Muscle layer of colon (tissue), 2 donors: ENCODE data around the gene NOL9.
A peak's percentile ranks its signal among the peaks of the same experiment; 100 is the strongest.

Experiments
- H3K27ac ChIP-seq: one replicate; pipeline ENCODE4 v1.7.0; 2013; ENCODE audit warnings: low read depth, mild to moderate bottlenecking, low read length, moderate library complexity
- H3K27me3 ChIP-seq, 2 donors: one replicate each; pipeline ENCODE4 v1.7.0; 2013; ENCODE audit warnings: low read length in 2 of 2, mild to moderate bottlenecking in 2 of 2; ENCODE audit not compliant: insufficient read depth in 2 of 2, control insufficient read depth in 1 of 2
- H3K36me3 ChIP-seq: one replicate; pipeline ENCODE4 v1.7.0; 2013; ENCODE audit warnings: mild to moderate bottlenecking, low read length; ENCODE audit not compliant: insufficient read depth
- H3K4me1 ChIP-seq: one replicate; pipeline ENCODE4 v1.7.0; 2013; ENCODE audit warnings: mild to moderate bottlenecking, low read length; ENCODE audit not compliant: insufficient read depth
- H3K4me3 ChIP-seq, 2 donors: one replicate each; pipeline ENCODE4 v1.7.0; 2013; ENCODE audit warnings: low read length in 2 of 2, low read depth in 1 of 2, mild to moderate bottlenecking in 1 of 2, moderate library complexity in 1 of 2
- H3K9ac ChIP-seq: one replicate; pipeline ENCODE4 v1.7.0; 2013; ENCODE audit warnings: low read length
- H3K9me3 ChIP-seq: one replicate; pipeline ENCODE4 v1.7.0; 2013; ENCODE audit warnings: mild to moderate bottlenecking, low read length
- donor health status: abdominal sarcoma.
- donor health status: Adenocarcinoma of cecum.

The NOL9 gene

DNA sequence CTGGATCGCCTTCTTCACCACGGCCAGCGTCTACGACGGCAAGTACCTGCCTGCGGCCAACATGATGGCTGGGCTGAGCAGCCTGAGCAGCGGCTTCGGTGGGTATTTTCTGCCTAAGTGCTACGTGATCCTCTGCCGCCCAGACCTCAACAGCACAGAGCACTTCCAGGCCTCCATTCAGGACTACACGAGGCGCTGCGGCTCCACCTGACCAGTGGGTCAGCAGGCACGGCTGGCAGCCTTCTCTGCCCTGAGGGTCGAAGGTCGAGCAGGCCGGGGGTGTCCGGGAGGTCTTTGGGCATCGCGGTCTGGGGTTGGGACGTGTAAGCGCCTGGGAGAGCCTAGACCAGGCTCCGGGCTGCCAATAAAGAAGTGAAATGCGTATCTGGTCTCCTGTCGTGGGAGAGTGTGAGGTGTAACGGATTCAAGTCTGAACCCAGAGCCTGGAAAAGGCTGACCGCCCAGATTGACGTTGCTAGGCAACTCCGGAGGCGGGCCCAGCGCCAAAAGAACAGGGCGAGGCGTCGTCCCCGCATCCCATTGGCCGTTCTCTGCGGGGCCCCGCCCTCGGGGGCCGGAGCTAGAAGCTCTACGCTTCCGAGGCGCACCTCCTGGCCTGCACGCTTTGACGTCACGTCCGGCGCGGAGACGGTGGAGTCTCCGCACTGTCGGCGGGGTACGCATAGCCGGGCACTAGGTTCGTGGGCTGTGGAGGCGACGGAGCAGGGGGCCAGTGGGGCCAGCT, 25.2 kb upstream of the NOL9 start, which contains the start of gene ZBTB48:
ZBTB48 (plus strand) TSS at position 621 of the 745 bp plus-strand sequence. CDS start 616 bp downstream, outside the sequence.
- H3K4me1 ChIP-seq, result peaks cover 29% of the 10 kb centered on the region

DNA sequence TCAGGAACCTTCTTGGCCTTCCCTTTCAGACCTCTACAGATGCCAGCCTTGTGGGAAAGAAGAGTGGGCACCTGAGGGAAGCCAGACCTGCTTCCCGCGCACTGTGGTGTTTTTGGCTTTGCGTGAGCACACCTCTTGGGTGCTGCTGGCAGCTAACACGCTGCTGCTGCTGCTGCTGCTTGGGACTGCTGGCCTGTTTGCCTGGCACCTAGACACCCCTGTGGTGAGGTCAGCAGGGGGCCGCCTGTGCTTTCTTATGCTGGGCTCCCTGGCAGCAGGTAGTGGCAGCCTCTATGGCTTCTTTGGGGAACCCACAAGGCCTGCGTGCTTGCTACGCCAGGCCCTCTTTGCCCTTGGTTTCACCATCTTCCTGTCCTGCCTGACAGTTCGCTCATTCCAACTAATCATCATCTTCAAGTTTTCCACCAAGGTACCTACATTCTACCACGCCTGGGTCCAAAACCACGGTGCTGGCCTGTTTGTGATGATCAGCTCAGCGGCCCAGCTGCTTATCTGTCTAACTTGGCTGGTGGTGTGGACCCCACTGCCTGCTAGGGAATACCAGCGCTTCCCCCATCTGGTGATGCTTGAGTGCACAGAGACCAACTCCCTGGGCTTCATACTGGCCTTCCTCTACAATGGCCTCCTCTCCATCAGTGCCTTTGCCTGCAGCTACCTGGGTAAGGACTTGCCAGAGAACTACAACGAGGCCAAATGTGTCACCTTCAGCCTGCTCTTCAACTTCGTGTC, 24.5 kb upstream of the NOL9 start:
- no peaks in the 10 kb centered on the region for H3K27me3 ChIP-seq
- H3K27ac ChIP-seq, result peak overlapping the region; percentile 70
- peaks cover 5% of the 10 kb centered on the region for H3K36me3 ChIP-seq
- no peaks in the 10 kb centered on the region for H3K9me3 ChIP-seq
- peak overlapping the region in 1 of 2 donors; percentile 80 for H3K4me3 ChIP-seq
- H3K4me1 ChIP-seq, result peaks cover 29% of the 10 kb centered on the region
- H3K9ac ChIP-seq, result peak overlapping the region; percentile 63

More for the DNA sequence above, 25.2 kb upstream of the NOL9 start, which contains the start of gene ZBTB48:
- Histone ChIP-seq H3K36me3 (peaks cover 5% of the 10 kb centered on the region), H3K9ac (peak within 1 kb of the TSS; percentile 70), H3K27me3 (no peaks in the 10 kb centered on the region), H3K9me3 (no peaks in the 10 kb centered on the region), H3K27ac (peak within 1 kb of the TSS; percentile 77), H3K4me3 (peak within 1 kb of the TSS; percentile 78 to 80)

DNA sequence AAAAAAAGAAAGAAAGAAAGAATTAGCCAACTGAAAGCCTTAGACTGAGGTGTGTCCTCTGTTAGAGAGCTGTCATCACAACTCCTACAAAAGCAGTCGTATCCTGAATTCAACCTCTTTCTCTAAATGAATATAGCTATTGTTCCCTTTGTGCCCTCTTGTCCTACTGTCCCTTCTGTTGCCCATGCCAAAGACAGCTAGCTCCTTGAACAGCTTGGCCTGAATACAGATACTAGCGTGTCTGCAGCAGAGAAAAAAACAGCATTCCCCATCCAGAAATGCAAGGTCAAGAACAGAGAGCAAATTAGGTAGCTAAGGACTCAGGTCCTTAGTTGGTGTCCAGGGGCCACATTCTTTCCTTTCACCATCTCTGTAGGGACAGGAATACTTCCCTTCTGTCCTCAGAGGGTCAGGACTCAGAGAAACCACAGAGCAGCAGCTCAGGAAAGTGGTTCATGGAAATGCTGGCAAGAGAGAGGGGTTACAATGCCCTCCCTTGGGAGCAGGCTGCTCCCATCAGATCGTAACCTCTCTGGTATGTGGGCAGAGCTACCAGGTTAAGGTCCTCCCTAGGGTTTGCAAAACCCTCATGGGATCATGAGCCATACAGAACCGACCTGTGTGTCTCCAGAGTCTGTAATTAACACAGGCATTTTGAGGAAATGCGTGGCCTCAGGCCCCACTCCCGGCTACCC, 23.7 kb upstream of the NOL9 start:
- Histone ChIP-seq H3K9ac (no peak overlapping the region), H3K27ac (no peak overlapping the region), H3K9me3 (no peaks in the 10 kb centered on the region), H3K4me1 (peaks cover 29% of the 10 kb centered on the region), H3K36me3 (peaks cover 5% of the 10 kb centered on the region), H3K4me3 (no peak overlapping the region), H3K27me3 (no peaks in the 10 kb centered on the region)

DNA sequence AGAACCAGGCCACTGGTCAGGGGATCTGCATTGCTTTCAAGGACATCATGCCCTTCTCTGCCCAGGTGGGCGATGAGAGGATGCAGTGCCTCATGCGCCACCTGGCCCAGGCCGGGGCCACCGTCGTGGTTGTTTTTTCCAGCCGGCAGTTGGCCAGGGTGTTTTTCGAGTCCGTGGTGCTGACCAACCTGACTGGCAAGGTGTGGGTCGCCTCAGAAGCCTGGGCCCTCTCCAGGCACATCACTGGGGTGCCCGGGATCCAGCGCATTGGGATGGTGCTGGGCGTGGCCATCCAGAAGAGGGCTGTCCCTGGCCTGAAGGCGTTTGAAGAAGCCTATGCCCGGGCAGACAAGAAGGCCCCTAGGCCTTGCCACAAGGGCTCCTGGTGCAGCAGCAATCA, 20.5 kb upstream of the NOL9 start:
- peaks cover 7% of the 10 kb centered on the region for H3K4me1 ChIP-seq
- H3K9ac ChIP-seq, result no peak overlapping the region
- no peaks in the 10 kb centered on the region for H3K9me3 ChIP-seq
- H3K27ac ChIP-seq, result no peak overlapping the region
- no peaks in the 10 kb centered on the region for H3K36me3 ChIP-seq
- H3K4me3 ChIP-seq, result no peak overlapping the region
- H3K27me3 ChIP-seq, result no peaks in the 10 kb centered on the region

DNA sequence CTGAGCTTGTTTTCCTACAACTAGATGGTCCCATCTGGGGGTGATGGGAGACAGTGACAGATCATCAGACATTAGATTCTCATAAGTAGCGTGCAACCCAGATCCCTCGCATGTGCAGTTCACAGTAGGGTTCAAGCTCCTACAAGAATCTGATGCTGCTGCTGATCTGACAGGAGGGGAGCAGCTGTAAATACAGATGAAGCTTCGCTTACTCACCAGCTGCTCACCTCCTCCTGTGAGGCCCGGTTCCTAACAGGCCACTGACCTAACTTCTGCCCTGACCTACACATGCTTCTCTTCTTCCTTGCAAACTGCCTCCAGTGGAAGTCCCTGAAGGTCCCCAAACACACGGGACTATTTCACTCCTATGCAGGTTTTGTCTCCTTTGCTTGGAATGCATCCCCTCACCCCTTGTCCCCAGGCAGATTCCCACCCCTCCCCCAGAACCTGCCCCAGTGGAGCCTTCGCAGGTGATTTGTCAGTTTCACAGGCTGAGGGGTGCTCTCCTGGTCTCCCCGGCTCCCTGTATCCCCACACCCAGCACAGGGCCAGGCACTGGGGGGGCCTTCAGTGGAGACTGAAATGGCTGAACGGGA, 19.8 kb upstream of the NOL9 start:
- Histone ChIP-seq H3K9ac (no peak overlapping the region), H3K27ac (no peak overlapping the region)

DNA sequence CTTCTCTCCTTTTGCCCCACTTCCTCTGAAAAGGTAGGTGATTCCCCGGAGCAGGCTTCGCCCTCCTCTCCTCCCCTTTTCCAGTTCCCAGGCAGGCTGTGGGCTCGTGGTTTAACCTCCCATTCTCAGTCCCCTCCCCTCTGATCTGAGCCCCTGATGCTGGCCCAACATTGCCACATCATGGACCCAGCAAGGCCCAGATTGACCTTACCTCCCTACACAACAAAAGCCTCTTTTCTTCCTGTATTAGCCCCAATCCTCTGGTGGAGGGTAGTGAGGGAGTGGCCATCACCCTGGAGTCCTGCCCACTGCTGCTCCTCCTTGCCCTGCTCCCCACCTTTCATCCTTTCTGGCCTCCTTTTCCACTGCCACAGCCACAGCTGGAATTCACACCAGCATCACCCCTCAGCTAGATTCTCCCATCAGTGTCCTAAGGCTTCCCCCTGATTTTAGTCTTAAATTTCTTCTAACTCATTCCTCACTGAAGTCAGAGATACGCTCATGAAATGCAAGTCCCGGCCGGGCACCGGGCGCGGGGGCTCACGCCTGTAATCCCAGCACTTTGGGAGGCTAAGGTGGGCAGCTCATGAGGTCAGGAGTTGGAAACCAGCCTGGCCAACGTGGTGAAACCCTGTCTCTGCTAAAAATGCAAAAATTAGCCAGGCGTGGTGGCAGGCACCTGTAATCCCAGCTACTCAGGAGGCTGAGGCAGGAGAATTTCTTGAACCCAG, 18.5 kb upstream of the NOL9 start:
- Histone ChIP-seq H3K9me3 (no peaks in the 10 kb centered on the region), H3K27me3 (no peaks in the 10 kb centered on the region), H3K27ac (no peak overlapping the region), H3K36me3 (no peaks in the 10 kb centered on the region), H3K4me3 (no peak overlapping the region), H3K9ac (no peak overlapping the region), H3K4me1 (no peaks in the 10 kb centered on the region)

More for the DNA sequence above, 19.8 kb upstream of the NOL9 start:
- Histone ChIP-seq H3K36me3 (no peaks in the 10 kb centered on the region), H3K4me1 (peaks cover 3% of the 10 kb centered on the region), H3K9me3 (no peaks in the 10 kb centered on the region), H3K27me3 (no peaks in the 10 kb centered on the region), H3K4me3 (no peak overlapping the region)

DNA sequence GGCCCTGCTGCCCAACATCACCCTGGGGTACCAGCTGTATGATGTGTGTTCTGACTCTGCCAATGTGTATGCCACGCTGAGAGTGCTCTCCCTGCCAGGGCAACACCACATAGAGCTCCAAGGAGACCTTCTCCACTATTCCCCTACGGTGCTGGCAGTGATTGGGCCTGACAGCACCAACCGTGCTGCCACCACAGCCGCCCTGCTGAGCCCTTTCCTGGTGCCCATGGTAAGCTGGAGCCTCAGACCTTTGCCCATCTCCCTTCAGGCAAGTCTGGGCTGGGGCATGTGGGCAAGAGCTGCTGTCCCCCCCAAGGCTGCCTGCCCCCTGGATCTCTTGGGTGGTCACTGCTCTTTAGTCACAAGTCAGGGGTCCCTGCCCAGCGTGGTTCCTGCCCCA, 16.7 kb upstream of the NOL9 start:
- Histone ChIP-seq H3K27ac (no peak overlapping the region), H3K9ac (no peak overlapping the region), H3K36me3 (no peaks in the 10 kb centered on the region), H3K4me1 (no peaks in the 10 kb centered on the region), H3K27me3 (no peaks in the 10 kb centered on the region), H3K9me3 (no peaks in the 10 kb centered on the region), H3K4me3 (no peak overlapping the region)

DNA sequence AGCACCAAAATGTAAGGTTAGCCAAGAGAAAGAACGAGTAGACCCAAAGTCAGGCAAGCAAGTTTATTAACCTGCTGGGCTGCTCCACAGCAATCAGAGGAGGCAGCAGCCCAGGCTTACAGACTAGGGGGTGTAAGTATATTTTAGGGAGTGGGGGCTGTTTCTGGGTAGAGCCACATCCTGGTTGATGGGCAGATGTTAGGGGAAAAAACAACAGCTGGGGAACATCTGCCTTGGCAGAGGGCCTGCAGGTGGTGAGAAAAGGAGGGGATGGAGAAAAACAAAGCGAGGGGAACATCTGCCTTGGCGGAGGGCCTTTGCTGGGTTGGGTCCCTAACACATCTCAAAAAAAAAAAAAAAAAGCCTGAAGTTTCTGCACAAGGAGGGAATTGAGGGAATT, 15.8 kb upstream of the NOL9 start:
- H3K36me3 ChIP-seq, result no peaks in the 10 kb centered on the region
- H3K27ac ChIP-seq, result no peak overlapping the region
- no peaks in the 10 kb centered on the region for H3K4me1 ChIP-seq
- no peak overlapping the region for H3K4me3 ChIP-seq
- no peak overlapping the region for H3K9ac ChIP-seq
- no peaks in the 10 kb centered on the region for H3K27me3 ChIP-seq
- no peaks in the 10 kb centered on the region for H3K9me3 ChIP-seq

DNA sequence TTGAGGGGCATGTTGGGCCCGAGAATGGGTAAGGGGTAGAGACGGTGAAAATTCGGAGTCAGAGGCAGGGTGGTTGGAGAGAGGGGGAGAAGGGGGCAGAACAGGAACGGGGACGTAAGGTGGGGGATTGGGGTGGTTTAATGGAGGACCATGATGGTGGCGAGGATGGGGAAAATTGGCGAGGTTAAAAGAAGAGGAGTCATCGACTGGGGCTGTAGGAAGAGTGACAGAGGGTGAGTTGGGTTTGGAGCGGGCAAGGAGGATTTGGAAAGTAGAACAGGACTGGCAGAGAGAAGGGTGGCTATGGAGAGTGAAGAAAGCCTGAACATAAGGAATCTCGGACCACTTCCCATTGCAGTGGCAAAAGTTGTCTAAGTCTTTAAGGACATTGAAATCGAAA, 14.7 kb upstream of the NOL9 start:
- H3K4me3 ChIP-seq, result no peak overlapping the region
- no peaks in the 10 kb centered on the region for H3K27me3 ChIP-seq
- no peak overlapping the region for H3K9ac ChIP-seq
- no peaks in the 10 kb centered on the region for H3K36me3 ChIP-seq
- no peak overlapping the region for H3K27ac ChIP-seq
- H3K9me3 ChIP-seq, result no peaks in the 10 kb centered on the region
- H3K4me1 ChIP-seq, result no peaks in the 10 kb centered on the region

DNA sequence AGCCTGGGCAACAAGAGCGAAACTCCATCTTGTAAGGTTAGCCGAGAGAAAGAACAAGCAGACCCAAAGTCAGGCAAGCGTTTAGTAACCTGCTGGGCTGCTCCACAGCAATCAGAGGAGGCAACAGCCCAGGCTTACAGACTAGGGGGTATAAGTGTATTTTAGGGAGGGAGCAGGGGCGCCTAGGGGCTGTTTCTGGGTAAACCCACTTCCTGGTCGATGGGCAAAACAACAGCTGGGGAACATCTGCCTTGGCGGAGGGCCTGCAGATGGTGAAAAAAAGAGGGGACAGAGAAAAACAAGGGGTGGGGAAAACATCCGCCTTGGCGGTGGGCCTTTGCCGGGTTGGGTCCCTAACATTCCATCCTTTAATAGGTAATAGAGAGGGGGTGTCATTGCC, 6.0 kb upstream of the NOL9 start:
- Histone ChIP-seq H3K27me3 (no peaks in the 10 kb centered on the region), H3K9ac (no peak overlapping the region), H3K36me3 (no peaks in the 10 kb centered on the region), H3K27ac (no peak overlapping the region), H3K4me1 (no peaks in the 10 kb centered on the region), H3K9me3 (no peaks in the 10 kb centered on the region), H3K4me3 (no peak overlapping the region)
